GM08714 (cell line): ENCODE data around the gene CNPY2.

Experiments used
- H3K4me3 ChIP-seq: fragments of 200-500 bp; sonication (Bioruptor generic); 2 replicates; pipeline ENCODE4 v1.5.1; 2014; ENCODE audit warnings: mild to moderate bottlenecking, low read length, inconsistent platforms
- ZNF274 ChIP-seq: IDR thresholded peaks from 2 replicates; pipeline ENCODE4 v1.6.1; 2012; ENCODE audit warnings: mild to moderate bottlenecking, low read depth, low read length

The CNPY2 gene

GRCh38 chr12:56261503-56262232 lies 54.1 kb downstream of the CNPY2 start:
- no peak overlapping the region for H3K4me3 ChIP-seq
- TF ChIP-seq ZNF274: no peak

- H3K4me3 ChIP-seq: no peak overlapping the region
- no peak for TF ChIP-seq ZNF274
These were observed 54.9 kb downstream of the CNPY2 start for GRCh38 chr12:56260921-56261320.

GRCh38 chr12:56260380-56260779 lies 55.4 kb downstream of the CNPY2 start:
- TF ChIP-seq ZNF274: no peak
- no peak overlapping the region for H3K4me3 ChIP-seq
